ENCODE measurements around the gene GALNT9.

DNA sequence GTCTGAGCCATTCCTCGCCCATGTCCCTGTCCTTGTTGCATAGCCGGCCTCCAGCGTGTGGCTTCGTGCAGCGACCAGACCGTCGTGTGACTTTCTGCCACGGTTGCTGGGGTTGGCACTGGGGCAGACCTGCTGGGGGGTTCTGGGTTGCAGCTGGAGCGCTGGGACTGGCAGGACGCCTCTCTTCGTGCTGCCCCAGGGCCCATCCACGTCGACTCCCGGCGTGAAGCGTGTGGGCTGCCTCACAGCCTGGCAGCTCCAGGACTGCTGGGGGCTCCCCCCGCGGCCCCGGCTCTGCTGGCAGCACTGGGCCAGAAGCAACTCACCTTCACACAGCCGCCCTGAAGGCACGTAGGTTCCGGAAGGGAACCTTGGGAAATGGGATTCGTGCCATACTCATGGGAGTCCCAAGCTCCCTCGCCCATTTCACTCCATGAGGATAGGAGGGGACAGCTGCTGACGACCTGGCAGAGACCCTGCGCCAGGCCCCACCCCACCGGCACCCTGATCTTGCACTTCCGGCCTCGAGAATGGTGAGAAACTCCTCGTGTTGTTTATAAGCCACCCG is 51.9 kb downstream of the GALNT9 start:
- TF ChIP-seq, protein P1, sequence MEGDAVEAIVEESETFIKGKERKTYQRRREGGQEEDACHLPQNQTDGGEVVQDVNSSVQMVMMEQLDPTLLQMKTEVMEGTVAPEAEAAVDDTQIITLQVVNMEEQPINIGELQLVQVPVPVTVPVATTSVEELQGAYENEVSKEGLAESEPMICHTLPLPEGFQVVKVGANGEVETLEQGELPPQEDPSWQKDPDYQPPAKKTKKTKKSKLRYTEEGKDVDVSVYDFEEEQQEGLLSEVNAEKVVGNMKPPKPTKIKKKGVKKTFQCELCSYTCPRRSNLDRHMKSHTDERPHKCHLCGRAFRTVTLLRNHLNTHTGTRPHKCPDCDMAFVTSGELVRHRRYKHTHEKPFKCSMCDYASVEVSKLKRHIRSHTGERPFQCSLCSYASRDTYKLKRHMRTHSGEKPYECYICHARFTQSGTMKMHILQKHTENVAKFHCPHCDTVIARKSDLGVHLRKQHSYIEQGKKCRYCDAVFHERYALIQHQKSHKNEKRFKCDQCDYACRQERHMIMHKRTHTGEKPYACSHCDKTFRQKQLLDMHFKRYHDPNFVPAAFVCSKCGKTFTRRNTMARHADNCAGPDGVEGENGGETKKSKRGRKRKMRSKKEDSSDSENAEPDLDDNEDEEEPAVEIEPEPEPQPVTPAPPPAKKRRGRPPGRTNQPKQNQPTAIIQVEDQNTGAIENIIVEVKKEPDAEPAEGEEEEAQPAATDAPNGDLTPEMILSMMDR (IDR thresholded peaks at IDR 0.05), result no peak
- no peak for TF ChIP-seq POLR2AphosphoS5 (IDR thresholded peaks at IDR 0.05)

All from prostate gland (tissue), 2 donors.